Karpas-422 (cell line): Measurements from ENCODE around the gene CCNF. TPM values are rescaled to one million over a fixed set of nuclear protein-coding genes. Genes with fewer than 3 reads are reported as not detected.

Experiments
- DNase-seq: peaks from one replicate; pipeline ENCODE4 v3.0.0-alpha.2; 2015
- H2AFZ ChIP-seq: fragments of 200-600 bp; sonication (generic); 2 replicates; pipeline ENCODE4 v1.6.1; 2014; ENCODE audit warnings: antibody characterized with exemption, low read length, mixed read lengths
- H3K27ac ChIP-seq: fragments of 200-600 bp; sonication (generic); 2 replicates; pipeline ENCODE4 v1.5.1; 2014; ENCODE audit warnings: mild to moderate bottlenecking, low read length, moderate library complexity
- H3K27me3 ChIP-seq: fragments of 200-600 bp; sonication (generic); 2 replicates; pipeline ENCODE4 v1.6.1; 2014; ENCODE audit warnings: low read length, mixed read lengths
- H3K36me3 ChIP-seq: fragments of 200-600 bp; sonication (generic); 2 replicates; pipeline ENCODE4 v1.6.1; 2014; ENCODE audit warnings: low read length, mixed read lengths; ENCODE audit not compliant: insufficient read depth
- H3K4me1 ChIP-seq: fragments of 200-600 bp; sonication (generic); 2 replicates; pipeline ENCODE4 v1.6.1; 2014; ENCODE audit warnings: mild to moderate bottlenecking, low read length, mixed read lengths
- H3K4me2 ChIP-seq: fragments of 200-600 bp; sonication (generic); 2 replicates; pipeline ENCODE4 v1.6.1; 2014; ENCODE audit warnings: low read length, low read depth, mild to moderate bottlenecking; ENCODE audit not compliant: poor library complexity, severe bottlenecking
- H3K4me3 ChIP-seq: fragments of 200-600 bp; sonication (generic); 2 replicates; pipeline ENCODE4 v1.5.1; 2014; ENCODE audit warnings: mild to moderate bottlenecking, antibody characterized with exemption, low read length, mixed read lengths
- H3K79me2 ChIP-seq: fragments of 200-600 bp; sonication (generic); 2 replicates; pipeline ENCODE4 v1.6.1; 2014; ENCODE audit warnings: mild to moderate bottlenecking, low read length, mixed read lengths
- H3K9ac ChIP-seq: fragments of 200-600 bp; sonication (generic); 2 replicates; pipeline ENCODE4 v1.6.0; 2014; ENCODE audit warnings: low read length
- H3K9me2 ChIP-seq: fragments of 200-600 bp; sonication (generic), shearing (Covaris generic); replicated peaks from 2 replicates; pipeline ENCODE4 v1.6.0; 2014; ENCODE audit warnings: mild to moderate bottlenecking, low read length, moderate library complexity; ENCODE audit not compliant: insufficient read depth
- H3K9me3 ChIP-seq: fragments of 300-700, 200-600 bp; sonication (generic); 2 replicates; pipeline ENCODE4 v1.6.1; 2014; ENCODE audit warnings: low read length, mixed read lengths
- H4K20me1 ChIP-seq: fragments of 200-600 bp; sonication (generic); 2 replicates; pipeline ENCODE4 v1.6.1; 2014; ENCODE audit warnings: mild to moderate bottlenecking, antibody characterized with exemption, low read length, low read depth; ENCODE audit not compliant: insufficient read depth
- total RNA-seq: library from RNA; depleted of rRNA; stranded (reverse); fragments of >200 nt; shearing (Covaris generic); gene quantifications from 2 replicates; pipeline ENCODE4 v1.2.3, GENCODE V29; 2014; ENCODE audit warnings: low replicate concordance

Gene CCNF
- total RNA-seq, 1 experiment from 2014 or later: 13.5 TPM

DNA sequence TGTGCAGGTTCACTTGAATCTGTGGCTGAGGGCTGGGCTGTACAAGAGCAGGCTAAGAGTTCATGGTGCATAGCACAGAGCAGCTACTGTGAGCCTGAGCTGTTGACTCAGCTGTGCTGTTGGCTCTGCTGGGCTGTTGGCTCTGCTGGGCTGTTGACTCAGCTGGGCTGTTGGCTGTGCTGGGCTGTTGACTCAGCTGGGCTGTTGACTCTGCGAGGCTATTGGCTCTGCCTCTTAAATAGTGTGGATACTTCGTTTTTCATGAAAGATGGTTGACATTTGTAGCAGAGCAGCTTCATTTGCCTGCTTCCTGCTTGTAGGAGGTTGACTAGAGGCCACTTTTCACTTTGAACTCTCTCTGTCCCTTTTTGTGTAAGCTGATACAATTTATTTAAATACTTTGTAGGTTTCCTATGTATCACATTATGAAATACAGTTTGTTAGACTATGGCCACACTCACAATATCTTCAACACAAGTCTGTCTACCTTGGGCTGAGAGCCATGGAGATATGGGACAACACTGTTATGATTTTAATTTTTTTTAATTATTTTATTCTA, 40.3 kb upstream of the CCNF start:
- Histone ChIP-seq H3K27me3 (no peaks in the 10 kb centered on the region), H2AFZ (no peak overlapping the region), H3K79me2 (no peaks in the 10 kb centered on the region), H3K36me3 (no peaks in the 10 kb centered on the region), H3K4me2 (no peak overlapping the region), H3K9me3 (no peaks in the 10 kb centered on the region), H3K9ac (no peak overlapping the region), H3K4me1 (no peaks in the 10 kb centered on the region), H3K4me3 (no peak overlapping the region), H3K9me2 (no peaks in the 10 kb centered on the region), H4K20me1 (no peaks in the 10 kb centered on the region), H3K27ac (no peak overlapping the region)
- no peak for DNase-seq

DNA sequence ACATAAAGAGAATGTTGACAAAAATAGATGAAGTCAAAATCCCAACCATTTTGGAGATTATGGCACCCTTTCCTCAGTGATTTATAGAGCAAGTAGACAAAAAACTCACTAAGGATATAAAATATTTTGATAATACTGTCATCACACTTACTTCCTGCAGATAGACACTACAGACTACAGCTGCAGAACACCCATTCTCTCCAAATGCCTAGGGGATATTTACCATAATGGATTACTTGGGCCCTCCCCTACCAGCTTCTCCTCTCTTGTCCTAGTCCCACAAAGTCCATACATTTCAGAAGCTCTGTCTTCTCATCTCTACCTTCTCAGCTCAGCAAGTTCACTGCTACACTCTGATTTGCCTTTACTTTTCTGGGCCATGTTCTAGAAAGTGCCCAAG, 37.2 kb upstream of the CCNF start:
- Histone ChIP-seq H3K27me3 (no peaks in the 10 kb centered on the region), H3K9me2 (no peaks in the 10 kb centered on the region), H3K36me3 (no peaks in the 10 kb centered on the region), H3K9me3 (no peaks in the 10 kb centered on the region), H2AFZ (no peak overlapping the region), H3K4me2 (no peak overlapping the region), H3K4me1 (no peaks in the 10 kb centered on the region), H4K20me1 (no peaks in the 10 kb centered on the region), H3K27ac (no peak overlapping the region), H3K4me3 (no peak overlapping the region), H3K9ac (no peak overlapping the region), H3K79me2 (no peaks in the 10 kb centered on the region)
- no peak for DNase-seq

DNA sequence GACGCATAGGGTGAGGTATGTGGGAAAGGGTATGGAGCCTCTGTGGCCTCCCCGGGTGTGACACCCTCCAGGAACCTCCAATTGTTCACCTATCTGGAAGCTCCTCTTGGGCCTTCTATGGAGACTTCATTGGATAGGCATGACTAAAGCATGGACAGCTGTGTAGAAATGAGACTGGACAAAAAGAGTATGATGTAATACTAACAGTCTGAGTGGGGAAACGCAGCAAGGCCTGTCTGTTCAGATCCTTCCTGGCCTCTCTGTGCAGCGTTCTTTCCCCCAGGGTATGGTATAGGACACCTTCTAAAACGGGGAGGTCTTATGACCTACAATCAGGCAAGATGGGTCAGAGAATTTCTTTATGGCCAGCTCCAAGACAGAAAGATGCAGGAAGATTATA, 30.7 kb upstream of the CCNF start:
- Histone ChIP-seq H3K4me3 (no peak overlapping the region), H3K79me2 (no peaks in the 10 kb centered on the region), H3K9me2 (no peaks in the 10 kb centered on the region), H3K4me1 (no peaks in the 10 kb centered on the region), H3K27me3 (no peaks in the 10 kb centered on the region), H3K4me2 (no peak overlapping the region), H3K36me3 (no peaks in the 10 kb centered on the region), H2AFZ (no peak overlapping the region), H3K9ac (no peak overlapping the region), H3K27ac (no peak overlapping the region), H4K20me1 (no peaks in the 10 kb centered on the region), H3K9me3 (no peaks in the 10 kb centered on the region)
- DNase-seq: no peak

DNA sequence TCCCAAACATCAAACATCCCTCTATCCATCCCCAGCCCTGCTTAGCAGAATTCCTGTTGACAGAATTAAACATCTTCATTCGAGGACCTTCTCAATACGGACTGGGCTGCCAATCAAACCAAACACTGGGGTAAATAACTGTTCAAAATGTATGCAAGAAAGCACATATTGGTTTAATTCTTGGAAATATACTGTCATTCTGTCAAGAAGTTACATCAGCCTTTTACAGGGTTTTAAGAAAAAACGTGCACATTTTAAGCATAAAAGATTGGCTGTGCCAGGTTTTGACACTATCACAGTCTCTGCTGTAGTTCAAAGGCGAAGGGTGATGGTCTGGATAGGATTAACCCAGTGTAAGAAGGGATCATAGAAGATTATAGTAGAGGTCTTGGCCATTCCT, 25.1 kb upstream of the CCNF start:
- DNase-seq: no peak
- no peak overlapping the region for H3K9ac ChIP-seq
- H3K4me1 ChIP-seq: no peaks in the 10 kb centered on the region
- H3K9me2 ChIP-seq: no peaks in the 10 kb centered on the region
- H3K9me3 ChIP-seq: no peaks in the 10 kb centered on the region
- H2AFZ ChIP-seq: 0 out of 2 replicates have a peak overlapping the region, but pooled peaks have one; percentile 3
- H3K27me3 ChIP-seq: no peaks in the 10 kb centered on the region
- H3K4me2 ChIP-seq: no peak overlapping the region
- H3K79me2 ChIP-seq: no peaks in the 10 kb centered on the region
- no peak overlapping the region for H3K27ac ChIP-seq
- no peak overlapping the region for H3K4me3 ChIP-seq
- H3K36me3 ChIP-seq: no peaks in the 10 kb centered on the region
- no peaks in the 10 kb centered on the region for H4K20me1 ChIP-seq

DNA sequence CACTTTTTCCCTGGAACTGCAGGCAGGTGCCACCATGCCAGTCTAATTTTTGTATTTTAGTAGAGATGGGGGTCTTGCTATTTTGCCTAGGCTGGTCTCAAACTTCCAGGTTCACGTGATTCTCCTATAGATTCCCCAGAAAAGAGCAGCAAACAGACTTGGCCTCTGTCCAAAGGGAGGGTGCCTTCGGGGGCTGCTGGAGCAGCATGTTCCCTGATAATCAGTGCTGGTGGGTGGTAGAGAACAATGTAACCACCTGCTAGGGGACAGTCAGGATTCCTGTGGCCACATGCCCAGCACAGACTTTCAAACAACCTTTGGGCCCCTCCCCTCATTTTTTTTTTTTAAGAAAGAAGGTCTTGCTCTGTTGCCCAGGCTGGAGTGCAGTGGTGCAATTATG, 14.2 kb upstream of the CCNF start:
- Histone ChIP-seq H3K27me3 (no peaks in the 10 kb centered on the region), H2AFZ (no peak overlapping the region), H4K20me1 (no peaks in the 10 kb centered on the region), H3K9me2 (no peaks in the 10 kb centered on the region), H3K27ac (no peak overlapping the region), H3K4me2 (no peak overlapping the region), H3K9ac (no peak overlapping the region), H3K79me2 (no peaks in the 10 kb centered on the region), H3K4me3 (no peak overlapping the region), H3K4me1 (no peaks in the 10 kb centered on the region), H3K9me3 (no peaks in the 10 kb centered on the region), H3K36me3 (no peaks in the 10 kb centered on the region)
- DNase-seq: no peak

DNA sequence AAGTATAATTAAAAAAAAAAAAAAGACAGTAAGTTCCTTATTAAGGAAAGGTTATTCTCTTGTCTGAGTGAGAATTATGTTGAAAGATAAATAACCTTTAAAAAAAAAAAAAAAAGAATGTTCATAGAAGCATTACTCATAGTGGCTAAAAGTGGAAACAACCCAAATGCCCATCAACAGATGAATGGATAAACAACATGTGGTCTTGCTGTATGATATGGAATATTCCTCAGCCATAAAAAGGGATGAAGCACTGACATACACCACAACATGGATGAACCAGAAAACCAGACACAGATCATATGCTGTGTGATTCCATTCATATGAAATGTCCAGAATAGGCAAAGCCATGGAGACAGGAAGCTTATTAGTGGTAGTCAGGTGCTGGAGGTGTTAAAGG, 9.2 kb upstream of the CCNF start:
- H2AFZ ChIP-seq: no peak overlapping the region
- H3K4me3 ChIP-seq: no peak overlapping the region
- H3K27ac ChIP-seq: no peak overlapping the region
- no peaks in the 10 kb centered on the region for H3K9me3 ChIP-seq
- H3K9ac ChIP-seq: no peak overlapping the region
- H3K4me2 ChIP-seq: no peak overlapping the region
- no peaks in the 10 kb centered on the region for H4K20me1 ChIP-seq
- H3K79me2 ChIP-seq: no peaks in the 10 kb centered on the region
- H3K36me3 ChIP-seq: no peaks in the 10 kb centered on the region
- H3K9me2 ChIP-seq: no peaks in the 10 kb centered on the region
- no peaks in the 10 kb centered on the region for H3K27me3 ChIP-seq
- no peak for DNase-seq
- H3K4me1 ChIP-seq: peaks cover 3% of the 10 kb centered on the region

DNA sequence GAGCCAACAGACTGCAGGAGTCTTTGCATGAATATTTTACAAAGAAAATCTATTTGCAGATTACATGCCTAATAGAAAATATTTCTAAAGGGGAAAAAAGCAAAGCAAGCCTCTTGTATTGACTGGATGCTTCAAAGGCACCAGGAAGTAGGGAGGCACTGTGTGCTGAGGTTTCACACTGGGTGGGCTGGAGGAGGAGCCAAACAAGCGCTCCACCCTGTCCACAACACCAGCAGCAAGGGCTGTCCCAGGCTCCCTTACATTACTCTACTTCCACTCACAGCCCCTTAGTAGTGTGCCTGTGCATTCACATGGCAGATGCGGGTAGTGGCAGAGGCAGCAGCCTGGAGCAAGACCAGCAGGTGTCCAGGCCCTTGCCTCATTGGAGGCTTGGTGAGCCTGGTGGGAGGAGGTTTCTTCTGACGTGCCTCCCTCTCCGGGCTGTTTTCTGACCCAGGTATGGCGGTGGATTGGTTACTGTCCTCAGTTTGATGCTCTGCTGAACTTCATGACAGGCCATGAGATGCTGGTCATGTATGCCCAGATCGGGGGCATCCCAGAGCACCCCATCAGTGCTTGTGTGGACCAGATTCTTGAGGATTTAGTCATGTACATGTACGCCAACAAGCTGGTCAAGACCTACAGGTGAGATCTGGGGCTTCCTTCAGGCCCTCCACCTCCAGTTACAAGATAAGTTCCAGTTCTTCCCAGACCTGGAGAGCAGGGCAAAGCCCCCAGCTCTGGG, 7.0 kb upstream of the CCNF start:
- H3K79me2 ChIP-seq: no peaks in the 10 kb centered on the region
- no peaks in the 10 kb centered on the region for H3K9me2 ChIP-seq
- DNase-seq: no peak
- H3K4me2 ChIP-seq: no peak overlapping the region
- no peaks in the 10 kb centered on the region for H3K27me3 ChIP-seq
- H3K9me3 ChIP-seq: no peaks in the 10 kb centered on the region
- H3K4me3 ChIP-seq: no peak overlapping the region
- H4K20me1 ChIP-seq: no peaks in the 10 kb centered on the region
- no peak overlapping the region for H3K27ac ChIP-seq
- H3K9ac ChIP-seq: no peak overlapping the region
- no peaks in the 10 kb centered on the region for H3K36me3 ChIP-seq
- no peak overlapping the region for H2AFZ ChIP-seq
- H3K4me1 ChIP-seq: peaks cover 3% of the 10 kb centered on the region

DNA sequence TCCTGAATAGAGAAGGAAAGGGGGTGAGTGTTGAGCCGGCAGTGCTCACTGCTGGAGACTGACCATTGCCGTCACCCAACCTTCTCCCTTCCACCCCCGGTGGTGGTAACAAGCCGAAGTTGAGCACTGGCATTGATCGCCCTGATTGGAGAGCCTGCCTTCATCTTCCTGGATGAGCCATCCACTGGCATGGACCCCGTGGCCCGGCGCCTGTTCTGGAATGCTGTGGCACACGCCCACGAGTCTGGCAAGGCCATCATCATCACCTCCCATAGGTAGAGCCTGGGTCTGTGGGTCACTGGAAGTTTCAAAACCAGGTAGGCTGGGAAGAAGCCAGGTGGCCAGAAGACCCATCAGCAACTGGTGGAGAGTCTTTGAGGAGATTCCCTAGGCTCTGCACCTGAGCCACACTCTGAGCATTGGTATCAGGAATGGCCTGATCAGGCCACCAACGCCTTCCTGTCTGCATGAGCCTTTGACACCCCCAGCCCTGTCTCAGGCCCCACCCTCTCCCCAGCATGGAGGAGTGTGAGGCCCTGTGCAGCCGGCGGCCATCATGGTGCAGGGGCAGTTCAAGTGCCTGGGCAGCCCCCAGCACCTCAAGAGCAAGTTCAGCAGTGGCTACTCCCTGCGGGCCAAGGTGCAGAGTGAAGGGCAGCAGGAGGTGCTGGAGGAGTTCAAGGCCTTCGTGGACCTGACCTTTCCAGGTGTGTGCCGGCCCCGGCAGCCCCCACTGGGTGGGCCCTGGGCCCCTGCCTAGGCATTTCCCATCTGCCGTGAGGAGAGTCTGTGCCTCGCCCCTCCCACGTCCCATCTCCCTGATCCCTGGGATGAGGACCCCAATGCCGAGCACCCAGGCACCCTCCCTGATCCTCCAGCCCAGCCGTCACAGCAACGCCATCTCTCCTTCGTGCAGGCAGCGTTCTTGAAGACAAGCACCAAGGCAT, 4.9 kb upstream of the CCNF start:
- H3K9me2 ChIP-seq: no peaks in the 10 kb centered on the region
- no peaks in the 10 kb centered on the region for H4K20me1 ChIP-seq
- H3K27ac ChIP-seq: no peak overlapping the region
- H3K4me1 ChIP-seq: peaks cover 13% of the 10 kb centered on the region
- H2AFZ ChIP-seq: no peak overlapping the region
- no peak overlapping the region for H3K9ac ChIP-seq
- no peaks in the 10 kb centered on the region for H3K9me3 ChIP-seq
- H3K27me3 ChIP-seq: no peaks in the 10 kb centered on the region
- H3K4me2 ChIP-seq: no peak overlapping the region
- H3K4me3 ChIP-seq: no peak overlapping the region
- DNase-seq: no peak
- peaks cover under 1% of the 10 kb centered on the region for H3K79me2 ChIP-seq
- no peaks in the 10 kb centered on the region for H3K36me3 ChIP-seq
